GM12878 (cell line): Measurements from ENCODE around the gene TTC9B. TPM values are rescaled to one million over a fixed set of nuclear protein-coding genes. Genes with fewer than 3 reads are reported as not detected.

Source experiments
- ATAC-seq: fragments of 200-7000 bp; cut with Tn5 transposase; 3 replicates; pipeline ENCODE4 v1.9.1; 2020; ENCODE audit warnings: mild to moderate bottlenecking, moderate library complexity
- BruUV-seq: library from RNA; stranded (reverse); fragments of 400-500 nt; replicated peaks from 2 replicates; lab custom pipeline; 2021; lab: Mats Ljungman, UMichigan
- CTCF ChIA-PET: fragments of 300-600 bp; sonication (Branson Sonifier 250); formaldehyde crosslinking; extraction: SDS; loops from one replicate; lab custom pipeline; 2021; ENCODE audit warnings: inconsistent platforms; lab: Yijun Ruan, JAX
- POLR2A ChIA-PET: fragments of 350-600 bp; formaldehyde crosslinking; extraction: SDS; loops from one replicate; lab custom pipeline; 2021; ENCODE audit warnings: inconsistent platforms; lab: Charles Lee
- RAD21 ChIA-PET: fragments of 300-600 bp; sonication (Branson Sonifier 250); formaldehyde crosslinking; loops from one replicate; lab custom pipeline; 2023; ENCODE audit warnings: antibody characterized with exemption; ENCODE audit not compliant: unreplicated experiment; lab: Charles Lee
- SMC1A ChIA-PET: fragments of 300-600 bp; sonication (Branson Sonifier 250); formaldehyde crosslinking; loops from one replicate; lab custom pipeline; 2023; ENCODE audit not compliant: unreplicated experiment, uncharacterized antibody; lab: Charles Lee
- DNase-seq: peaks from one replicate; pipeline ENCODE4 v3.0.0-alpha.2; 2011; ENCODE audit warnings: low read depth, low spot score
- FAIRE-seq: peaks from 3 replicates; lab custom pipeline; 2011; peaks lifted over from hg19 to GRCh38; lab: Jason Lieb, UNC
- H2AFZ ChIP-seq: 2 replicates; pipeline ENCODE4 v1.6.0; 2011; ENCODE audit warnings: low read depth, low read length, control low read depth; ENCODE audit not compliant: control insufficient read depth
- H3K27ac ChIP-seq: 2 replicates; pipeline ENCODE4 v1.5.1; 2011; ENCODE audit warnings: control low read depth; ENCODE audit not compliant: control insufficient read depth, insufficient read depth
- H3K27me3 ChIP-seq, 2 experiments: replicated peaks in 1 of 2; 2 replicates each; pipeline versions ENCODE4 v1.6.0 to v1.6.1; 2011; ENCODE audit warnings: low read length in 1 of 2; ENCODE audit not compliant: control insufficient read depth in 2 of 2, insufficient read depth in 2 of 2
- H3K36me3 ChIP-seq, 2 experiments: 2 replicates each; pipeline ENCODE4 v1.5.1; 2011; ENCODE audit warnings: low read length in 1 of 2; ENCODE audit not compliant: control insufficient read depth in 2 of 2, insufficient read depth in 2 of 2
- H3K4me1 ChIP-seq: 2 replicates; pipeline ENCODE4 v1.6.1; 2011; ENCODE audit warnings: mild to moderate bottlenecking, low read length, moderate library complexity, mixed read lengths; ENCODE audit not compliant: control insufficient read depth, insufficient read depth
- H3K4me2 ChIP-seq: 2 replicates; pipeline ENCODE4 v1.6.0; 2011; ENCODE audit warnings: control low read depth; ENCODE audit not compliant: control insufficient read depth, insufficient read depth
- H3K4me3 ChIP-seq: fragments of 200-600 bp; sonication (generic); 2 replicates; pipeline ENCODE4 v1.5.1; 2016
- H3K79me2 ChIP-seq: 2 replicates; pipeline ENCODE4 v1.6.0; 2011; ENCODE audit warnings: low read length; ENCODE audit not compliant: control insufficient read depth, insufficient read depth
- H3K9ac ChIP-seq: 2 replicates; pipeline ENCODE4 v1.8.0; 2011; ENCODE audit warnings: low read length, control low read depth, mixed read lengths; ENCODE audit not compliant: control insufficient read depth, insufficient read depth
- H3K9me3 ChIP-seq: replicated peaks from 3 replicates; pipeline ENCODE4 v1.5.1; 2011; ENCODE audit warnings: mild to moderate bottlenecking, low read length; ENCODE audit not compliant: control insufficient read depth, insufficient read depth
- H4K20me1 ChIP-seq: 2 replicates; pipeline ENCODE4 v1.6.0; 2011; ENCODE audit not compliant: control insufficient read depth, insufficient read depth
- ATF7 ChIP-seq: fragments of 450-650 bp; IDR thresholded peaks from 2 replicates; pipeline ENCODE4 v1.6.1; 2016; ENCODE audit warnings: low read depth, mild to moderate bottlenecking
- CBX3 ChIP-seq: fragments of 200-600 bp; sonication (generic); IDR thresholded peaks from 2 replicates; pipeline ENCODE4 v1.6.1; 2016; ENCODE audit warnings: low read depth, borderline replicate concordance
- EP300 ChIP-seq, 2 experiments: fragments of 150-350 bp in 1 of 2; IDR thresholded peaks; 2 replicates each; pipeline ENCODE4 v1.6.1; 2011 to 2012; ENCODE audit warnings: low read depth in 2 of 2, low read length in 2 of 2, borderline replicate concordance in 1 of 2, improper control_type of control experiment in 1 of 2, inconsistent platforms in 1 of 2; ENCODE audit not compliant: control insufficient read depth in 1 of 2
- GATAD2B ChIP-seq: fragments of 450-650 bp; conservative IDR thresholded peaks from 2 replicates; pipeline ENCODE4 v1.6.1; 2017; ENCODE audit warnings: low read depth, mild to moderate bottlenecking, moderate library complexity
- LARP7 ChIP-seq: fragments of 450-650 bp; IDR thresholded peaks from 2 replicates; pipeline ENCODE4 v1.6.1; 2017; ENCODE audit warnings: mild to moderate bottlenecking
- NRF1 ChIP-seq: conservative IDR thresholded peaks from 2 replicates; pipeline ENCODE4 v1.6.1; 2011; ENCODE audit warnings: mild to moderate bottlenecking, low read depth, low read length, improper control_type of control experiment
- PBX3 ChIP-seq: IDR thresholded peaks from 2 replicates; pipeline ENCODE4 v1.6.1; 2011; ENCODE audit warnings: mild to moderate bottlenecking, low read depth, low read length, moderate library complexity; ENCODE audit not compliant: insufficient replicate concordance
- RB1 ChIP-seq: fragments of 450-650 bp; formaldehyde crosslinking; IDR thresholded peaks from 2 replicates; pipeline ENCODE4 v1.6.1; 2017; ENCODE audit warnings: mild to moderate bottlenecking, borderline replicate concordance
- SREBF1 ChIP-seq: IDR thresholded peaks from 2 replicates; pipeline ENCODE4 v1.6.1; 2012; ENCODE audit warnings: mild to moderate bottlenecking, low read length
- SUPT20H ChIP-seq: IDR thresholded peaks from 2 replicates; pipeline ENCODE4 v1.6.1; 2011; ENCODE audit warnings: low read depth, mild to moderate bottlenecking, low read length, moderate library complexity, borderline replicate concordance; ENCODE audit not compliant: control insufficient read depth
- TCF7 ChIP-seq: IDR thresholded peaks from 2 replicates; pipeline ENCODE4 v1.6.1; 2014; ENCODE audit warnings: antibody characterized with exemption, borderline replicate concordance
- YBX1 ChIP-seq: fragments of 450-650 bp; IDR thresholded peaks from 2 replicates; pipeline ENCODE4 v1.6.1; 2016; ENCODE audit warnings: antibody characterized with exemption
- ZNF592 ChIP-seq: fragments of 450-650 bp; IDR thresholded peaks from 2 replicates; pipeline ENCODE4 v1.6.1; 2017; ENCODE audit warnings: mild to moderate bottlenecking, moderate library complexity
- WGBS: methylation state at CpG from one replicate; pipeline ENCODE4 v1.1.6; 2016; ENCODE audit warnings: low lambda C conversion rate; ENCODE audit not compliant: insufficient replicate concordance, insufficient coverage; ENCODE audit errors: missing lambda C conversion rate; 5-methylcytosine and 5-hydroxymethylcytosine counted together
- in situ Hi-C: fragments of 300-500 bp; cut with MboI; formaldehyde crosslinking; loops from 9 replicates; pipeline ENCODE4 v1.14.3; 2018; ENCODE audit warnings: mixed read lengths
- intact Hi-C: fragments of 100-400 bp; cut with micrococcal nuclease; formaldehyde crosslinking; loops from one replicate; pipeline ENCODE4 v1.14.2; 2022; ENCODE audit not compliant: unreplicated experiment
- polyA plus RNA-seq, 11 experiments: library from polyadenylated mRNA; depleted of rRNA in 4 of 11; unstranded in 6 of 11; stranded (reverse) in 5 of 11; fragments of >200 nt; fragmentation: Nextera tagmentation in 4 of 11; fragmentation: Illumina TruSeq in 1 of 11; extraction: Ambion mirVana in 4 of 11; extraction: Trizol in 1 of 11; gene quantifications; 1 replicate in 1 of 11; 2 replicates in 10 of 11; pipeline versions ENCODE4 v1.2.1 to v1.2.3, GENCODE V29; 2011 to 2016; ENCODE audit warnings: inconsistent platforms in 2 of 11, missing spikeins in 2 of 11, low read depth in 1 of 11
- total RNA-seq, 4 experiments: library from RNA; depleted of rRNA in 3 of 4; stranded (reverse); fragments of >200 nt in 3 of 4; fragmentation: Illumina TruSeq in 1 of 4; extraction: Trizol in 1 of 4; gene quantifications; 2 replicates each; pipeline versions ENCODE4 v1.2.1 to v1.2.3, GENCODE V29; 2013 to 2021
- TF ChIP-seq, protein P1 (sequence below): fragments of 450-650 bp; IDR thresholded peaks from 2 replicates; pipeline ENCODE4 v1.6.1; 2018; ENCODE audit warnings: borderline replicate concordance, mild to moderate bottlenecking; ENCODE audit not compliant: partially characterized antibody

Gene TTC9B
- total and polyA plus RNA-seq, 10 of the 15 experiments (the other 5 are each of a cell fraction or from before 2014, with no cell fraction given), result 0.04 to 0.14 (median 0.10) TPM; not detected in 7

- intact Hi-C loops, result no loop called here
- no TSS peak for BruUV-seq
- POLR2A ChIA-PET, result no interaction called here
- no peak for TF ChIP-seq RB1
- no peak for TF ChIP-seq ATF7
- no peak for TF ChIP-seq CBX3
- no peak for TF ChIP-seq TCF7
- TF ChIP-seq GATAD2B, result no peak
- no peak for TF ChIP-seq YBX1
- TF ChIP-seq SREBF1, result no peak
- no peak for TF ChIP-seq ZNF592
- TF ChIP-seq SUPT20H, result no peak
- no peak for TF ChIP-seq NRF1
- no peak for TF ChIP-seq EP300 (IDR thresholded peaks at IDR 0.05; ENCODE audit: borderline replicate concordance in 1 of 2, control insufficient read depth in 1 of 2, low read depth in 2 of 2, low read length in 2 of 2)
- TF ChIP-seq, protein P1, sequence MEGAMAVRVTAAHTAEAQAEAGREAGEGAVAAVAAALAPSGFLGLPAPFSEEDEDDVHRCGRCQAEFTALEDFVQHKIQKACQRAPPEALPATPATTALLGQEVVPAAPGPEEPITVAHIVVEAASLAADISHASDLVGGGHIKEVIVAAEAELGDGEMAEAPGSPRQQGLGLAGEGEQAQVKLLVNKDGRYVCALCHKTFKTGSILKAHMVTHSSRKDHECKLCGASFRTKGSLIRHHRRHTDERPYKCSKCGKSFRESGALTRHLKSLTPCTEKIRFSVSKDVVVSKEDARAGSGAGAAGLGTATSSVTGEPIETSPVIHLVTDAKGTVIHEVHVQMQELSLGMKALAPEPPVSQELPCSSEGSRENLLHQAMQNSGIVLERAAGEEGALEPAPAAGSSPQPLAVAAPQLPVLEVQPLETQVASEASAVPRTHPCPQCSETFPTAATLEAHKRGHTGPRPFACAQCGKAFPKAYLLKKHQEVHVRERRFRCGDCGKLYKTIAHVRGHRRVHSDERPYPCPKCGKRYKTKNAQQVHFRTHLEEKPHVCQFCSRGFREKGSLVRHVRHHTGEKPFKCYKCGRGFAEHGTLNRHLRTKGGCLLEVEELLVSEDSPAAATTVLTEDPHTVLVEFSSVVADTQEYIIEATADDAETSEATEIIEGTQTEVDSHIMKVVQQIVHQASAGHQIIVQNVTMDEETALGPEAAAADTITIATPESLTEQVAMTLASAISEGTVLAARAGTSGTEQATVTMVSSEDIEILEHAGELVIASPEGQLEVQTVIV, result no peak
- TF ChIP-seq LARP7, result no peak
- TF ChIP-seq PBX3, result no peak
Observed at GRCh38 chr19:40253611-40254092, 35.5 kb upstream of the TTC9B start.

More at GRCh38 chr19:40253611-40254092, 35.5 kb upstream of the TTC9B start:
- no peaks in the 10 kb centered on the region for H3K9me3 ChIP-seq
- H4K20me1 ChIP-seq, result no peaks in the 10 kb centered on the region
- H3K9ac ChIP-seq, result no peak overlapping the region
- no peaks in the 10 kb centered on the region for H3K27me3 ChIP-seq
- WGBS, result over 99% methylated on average over 8 of the region's 8 CpGs
- H3K27ac ChIP-seq, result no peak overlapping the region
- H3K79me2 ChIP-seq, result peaks cover 3% of the 10 kb centered on the region
- ATAC-seq, result no peak
- ChIA-PET RAD21 (no interaction called here), SMC1A (no interaction called here), CTCF (interaction anchor here (0.6 kb wide), 1 partner anchor 289 kb away, joined by 3 read pairs; no protein-coding TSS in a partner anchor)
- H3K4me3 ChIP-seq, result no peak overlapping the region
- H2AFZ ChIP-seq, result no peak overlapping the region
- no peak overlapping the region for H3K4me2 ChIP-seq
- peaks cover 27 to 32% of the 10 kb centered on the region in 2 experiments; a peak in 3 of 4 replicates for H3K36me3 ChIP-seq
- FAIRE-seq, result no peak
- DNase-seq, result no peak
- in situ Hi-C loops, result no loop called here
- H3K4me1 ChIP-seq, result no peaks in the 10 kb centered on the region
